Neuronal stem cell (in vitro differentiated cells): ENCODE results near the gene MYO5A.

Experiments
- DNase-seq: peaks from one replicate; pipeline ENCODE4 v3.0.0-alpha.2; 2013; ENCODE audit warnings: low spot score
- H2AFZ ChIP-seq: one replicate; pipeline ENCODE4 v1.6.1; 2013; ENCODE audit warnings: mild to moderate bottlenecking, low read length, inconsistent platforms
- H2AK5ac ChIP-seq: 2 replicates; pipeline ENCODE4 v1.6.1; 2013; ENCODE audit warnings: low read depth, mild to moderate bottlenecking, inconsistent platforms, low read length, moderate library complexity, mixed read lengths
- H2BK120ac ChIP-seq: 2 replicates; pipeline ENCODE4 v1.6.1; 2013; ENCODE audit warnings: low read depth, mild to moderate bottlenecking, inconsistent platforms, low read length, moderate library complexity, mixed read lengths
- H2BK12ac ChIP-seq: one replicate; pipeline ENCODE4 v1.6.1; 2013; ENCODE audit warnings: low read length, inconsistent platforms
- H2BK15ac ChIP-seq: 2 replicates; pipeline ENCODE4 v1.6.1; 2013; ENCODE audit warnings: mild to moderate bottlenecking, low read length, inconsistent platforms, mixed read lengths
- H2BK5ac ChIP-seq: one replicate; pipeline ENCODE4 v1.6.1; 2013; ENCODE audit warnings: inconsistent platforms, mild to moderate bottlenecking, low read length, moderate library complexity
- H3K14ac ChIP-seq: one replicate; pipeline ENCODE4 v1.6.1; 2013; ENCODE audit warnings: low read length, inconsistent platforms
- H3K18ac ChIP-seq: 2 replicates; pipeline ENCODE4 v1.6.1; 2013; ENCODE audit warnings: low read length, inconsistent platforms
- H3K23ac ChIP-seq: 2 replicates; pipeline ENCODE4 v1.6.1; 2013; ENCODE audit warnings: low read depth, mild to moderate bottlenecking, mixed read lengths, low read length, inconsistent platforms; ENCODE audit not compliant: poor library complexity
- H3K27ac ChIP-seq: replicated peaks from 3 replicates; pipeline ENCODE4 v1.5.1; 2013; ENCODE audit warnings: low read length, inconsistent platforms
- H3K27me3 ChIP-seq, 3 experiments: 2 replicates each; pipeline ENCODE4 v1.6.1; 2013; ENCODE audit warnings: low read length in 3 of 3, mild to moderate bottlenecking in 2 of 3, inconsistent platforms in 1 of 3, low read depth in 1 of 3, mixed read lengths in 1 of 3, moderate library complexity in 1 of 3; ENCODE audit not compliant: control insufficient read depth in 3 of 3, insufficient read depth in 3 of 3
- H3K36me3 ChIP-seq, 2 donors: replicated peaks in 1 of 2; 2 replicates each; pipeline ENCODE4 v1.6.1; 2013; ENCODE audit warnings: low read length in 2 of 2; ENCODE audit not compliant: control insufficient read depth in 2 of 2, insufficient read depth in 2 of 2
- H3K4ac ChIP-seq: 2 replicates; pipeline ENCODE4 v1.6.1; 2013; ENCODE audit warnings: inconsistent platforms, mild to moderate bottlenecking, low read length, moderate library complexity
- H3K4me1 ChIP-seq, 2 donors: 1 replicate in 1 of 2; 2 replicates in 1 of 2; pipeline ENCODE4 v1.6.1; 2013; ENCODE audit warnings: low read length in 2 of 2, low read depth in 1 of 2; ENCODE audit not compliant: control insufficient read depth in 2 of 2, insufficient read depth in 1 of 2
- H3K4me2 ChIP-seq: one replicate; pipeline ENCODE4 v1.6.1; 2013; ENCODE audit warnings: mild to moderate bottlenecking, low read length, inconsistent platforms; ENCODE audit not compliant: insufficient read depth, poor library complexity, severe bottlenecking
- H3K4me3 ChIP-seq, 2 donors: 2 replicates each; pipeline ENCODE4 v1.5.1; 2013; ENCODE audit warnings: low read length in 2 of 2, mild to moderate bottlenecking in 2 of 2, inconsistent platforms in 1 of 2, moderate library complexity in 1 of 2
- H3K79me1 ChIP-seq: one replicate; pipeline ENCODE4 v1.6.1; 2013; ENCODE audit warnings: low read depth, mild to moderate bottlenecking, inconsistent platforms, low read length, moderate library complexity
- H3K9ac ChIP-seq: one replicate; pipeline ENCODE4 v1.6.1; 2013; ENCODE audit warnings: mild to moderate bottlenecking, low read depth, low read length, inconsistent platforms; ENCODE audit not compliant: poor library complexity
- H3K9me3 ChIP-seq, 2 donors: replicated peaks in 1 of 2; 2 replicates each; pipeline versions ENCODE3 to v1.6.1; 2013; ENCODE audit warnings: low read length in 2 of 2, mild to moderate bottlenecking in 2 of 2, inconsistent platforms in 1 of 2, low read depth in 1 of 2, mixed read lengths in 1 of 2, moderate library complexity in 1 of 2; ENCODE audit not compliant: control insufficient read depth in 2 of 2, insufficient read depth in 1 of 2
- H4K8ac ChIP-seq: one replicate; pipeline ENCODE4 v1.6.1; 2013; ENCODE audit warnings: low read depth, mild to moderate bottlenecking, inconsistent platforms, low read length, moderate library complexity
- H4K91ac ChIP-seq: one replicate; pipeline ENCODE4 v1.6.1; 2013; ENCODE audit warnings: low read length, low read depth, mild to moderate bottlenecking, inconsistent platforms; ENCODE audit not compliant: poor library complexity
- WGBS, 2 donors: extraction: QIAGEN DNeasy Blood & Tissue Kit; methylation state at CpG; one replicate each; pipeline ENCODE4 v1.1.7; 2013; ENCODE audit warnings: missing lambda C conversion rate in 2 of 2, mixed read lengths in 1 of 2; ENCODE audit not compliant: insufficient read length in 2 of 2, insufficient replicate concordance in 1 of 2; ENCODE audit errors: extremely low coverage in 2 of 2; 5-methylcytosine and 5-hydroxymethylcytosine counted together

Gene MYO5A

GRCh38 chr15:52540374-52541012, 11.8 kb upstream of the MYO5A start:
- peaks cover 2 to 7% of the 10 kb centered on the region in 2 donors for H3K9me3 ChIP-seq
- H3K4me2 ChIP-seq: no peak overlapping the region
- H2BK5ac ChIP-seq: no peak overlapping the region
- H3K14ac ChIP-seq: no peak overlapping the region
- no peaks in the 10 kb centered on the region for H3K79me1 ChIP-seq
- H3K27me3 ChIP-seq: no peaks in the 10 kb centered on the region
- H4K91ac ChIP-seq: no peak overlapping the region
- WGBS, 2 donors: no CpG with 5 or more reads among the region's 3 CpGs
- H3K4me3 ChIP-seq: no peak overlapping the region
- H3K9ac ChIP-seq: no peak overlapping the region
- no peak overlapping the region for H3K23ac ChIP-seq
- no peaks in the 10 kb centered on the region for H3K4me1 ChIP-seq
- H2AK5ac ChIP-seq: no peak overlapping the region
- no peak overlapping the region for H2BK12ac ChIP-seq
- H3K4ac ChIP-seq: no peak overlapping the region
- H2BK15ac ChIP-seq: no peak overlapping the region
- no peak overlapping the region for H3K18ac ChIP-seq
- no peak overlapping the region for H2AFZ ChIP-seq
- no peak overlapping the region for H2BK120ac ChIP-seq
- peaks cover 0 to 3% of the 10 kb centered on the region in 2 donors for H3K36me3 ChIP-seq
- no peak for DNase-seq
- no peak overlapping the region for H3K27ac ChIP-seq
- H4K8ac ChIP-seq: no peak overlapping the region

GRCh38 chr15:52537459-52537858, 8.8 kb upstream of the MYO5A start:
- no peak overlapping the region for H2AFZ ChIP-seq
- no peak overlapping the region for H3K4ac ChIP-seq
- H3K18ac ChIP-seq: no peak overlapping the region
- no peaks in the 10 kb centered on the region for H3K79me1 ChIP-seq
- H3K14ac ChIP-seq: no peak overlapping the region
- peaks cover 2 to 6% of the 10 kb centered on the region in 2 donors for H3K9me3 ChIP-seq
- H3K4me1 ChIP-seq: no peaks in the 10 kb centered on the region
- no CpG with 5 or more reads among the region's 8 CpGs for WGBS, 2 donors
- no peak overlapping the region for H3K4me3 ChIP-seq
- H2BK12ac ChIP-seq: no peak overlapping the region
- no peak overlapping the region for H2AK5ac ChIP-seq
- H3K4me2 ChIP-seq: no peak overlapping the region
- no peak for DNase-seq
- H2BK15ac ChIP-seq: no peak overlapping the region
- no peak overlapping the region for H2BK5ac ChIP-seq
- H2BK120ac ChIP-seq: no peak overlapping the region
- no peak overlapping the region for H4K8ac ChIP-seq
- H3K27ac ChIP-seq: no peak overlapping the region
- H4K91ac ChIP-seq: no peak overlapping the region
- H3K9ac ChIP-seq: no peak overlapping the region
- no peak overlapping the region for H3K23ac ChIP-seq
- no peaks in the 10 kb centered on the region for H3K36me3 ChIP-seq
- H3K27me3 ChIP-seq: peaks cover 0 to 4% (median 0%) of the 10 kb centered on the region in 3 experiments

- Histone ChIP-seq H4K8ac (no peak overlapping the region), H3K4me1 (peaks cover 3 to 5% of the 10 kb centered on the region in 2 donors), H3K4ac (no peak overlapping the region), H2BK12ac (no peak overlapping the region), H3K9me3 (peaks cover 0 to 6% of the 10 kb centered on the region in 2 donors), H2AK5ac (no peak overlapping the region), H3K23ac (no peak overlapping the region), H3K27me3 (peaks cover 0 to 35% (median 12%) of the 10 kb centered on the region in 3 experiments), H3K9ac (no peak overlapping the region), H2BK15ac (no peak overlapping the region), H3K14ac (no peak overlapping the region), H3K36me3 (no peaks in the 10 kb centered on the region), H2BK120ac (no peak overlapping the region), H4K91ac (no peak overlapping the region), H3K18ac (no peak overlapping the region), H3K79me1 (peaks cover 1% of the 10 kb centered on the region), H3K4me2 (no peak overlapping the region), H3K27ac (no peak overlapping the region), H2BK5ac (no peak overlapping the region), H2AFZ (no peak overlapping the region), H3K4me3 (no peak overlapping the region)
- WGBS, 2 donors: no CpG with 5 or more reads among the region's 2 CpGs
- DNase-seq: no peak
Measured at GRCh38 chr15:52532427-52532826, 3.7 kb upstream of the MYO5A start.

GRCh38 chr15:52529940-52530339, 1.3 kb upstream of the MYO5A start:
- H3K27ac ChIP-seq: no peak overlapping the region
- H3K79me1 ChIP-seq: peaks cover 1% of the 10 kb centered on the region
- peaks cover 3 to 5% of the 10 kb centered on the region in 2 donors for H3K4me1 ChIP-seq
- peak; percentile 4 for DNase-seq
- H2AFZ ChIP-seq: peak overlapping the region; percentile 100
- H4K91ac ChIP-seq: no peak overlapping the region
- H2AK5ac ChIP-seq: no peak overlapping the region
- H3K36me3 ChIP-seq: no peaks in the 10 kb centered on the region
- H3K23ac ChIP-seq: no peak overlapping the region
- no peak overlapping the region for H3K9ac ChIP-seq
- no peak overlapping the region for H3K14ac ChIP-seq
- H3K27me3 ChIP-seq: peaks cover 0 to 35% (median 12%) of the 10 kb centered on the region in 3 experiments
- H3K9me3 ChIP-seq: peaks cover 0 to 6% of the 10 kb centered on the region in 2 donors
- no peak overlapping the region for H3K4ac ChIP-seq
- no peak overlapping the region for H2BK15ac ChIP-seq
- no CpG with 5 or more reads among the region's 11 CpGs for WGBS, 2 donors
- no peak overlapping the region for H2BK5ac ChIP-seq
- H4K8ac ChIP-seq: no peak overlapping the region
- no peak overlapping the region for H2BK12ac ChIP-seq
- H2BK120ac ChIP-seq: no peak overlapping the region
- peak overlapping the region in 1 of 2 donors; percentile 60 for H3K4me3 ChIP-seq
- H3K4me2 ChIP-seq: peak overlapping the region; percentile 96
- no peak overlapping the region for H3K18ac ChIP-seq
